Measurements from ENCODE around the gene TCF25. TPM values are rescaled to one million over a fixed set of nuclear protein-coding genes. Genes with fewer than 3 reads are reported as not detected.
"Not testable (repeated sequence)": the region's sequence is repeated elsewhere in the genome, so short reads cannot be mapped to it uniquely, and the experiment has no call there.

Gene TCF25
- total RNA-seq, 1 donor from 2014 or later = 82.6 TPM

GRCh38 chr16:89869911-89870310 is 3.5 kb upstream of the TCF25 start:
- DNase-seq = no peak
- H3K36me3 ChIP-seq = peaks cover 3% of the 10 kb centered on the region
- H3K4me3 ChIP-seq = no peak overlapping the region
- peaks cover 13% of the 10 kb centered on the region for H3K9me3 ChIP-seq (replicated peaks)
- no peaks in the 10 kb centered on the region for H3K27me3 ChIP-seq (ENCODE audit: low read depth)
- no peak overlapping the region for H3K27ac ChIP-seq (replicated peaks)
- intact Hi-C loops (cut with micrococcal nuclease) = no loop called here
- peaks cover 22% of the 10 kb centered on the region for H3K4me1 ChIP-seq
- TF ChIP-seq CTCF (IDR thresholded peaks at IDR 0.05; ENCODE audit: borderline replicate concordance) = no peak

- Histone ChIP-seq H3K36me3 (peaks cover 9% of the 10 kb centered on the region), H3K4me3 (no peak overlapping the region), H3K27ac (replicated peaks) (no peak overlapping the region), H3K27me3 (ENCODE audit: low read depth) (no peaks in the 10 kb centered on the region), H3K9me3 (replicated peaks) (peaks cover 13% of the 10 kb centered on the region), H3K4me1 (peaks cover 25% of the 10 kb centered on the region)
- TF ChIP-seq CTCF (IDR thresholded peaks at IDR 0.05; ENCODE audit: borderline replicate concordance) = no peak
- intact Hi-C loops (cut with micrococcal nuclease) = no loop called here
- DNase-seq = no peak
These were observed 3.0 kb upstream of the TCF25 start for GRCh38 chr16:89870440-89870839.

GRCh38 chr16:89871895-89872294 is 1.5 kb upstream of the TCF25 start:
- H3K4me1 ChIP-seq = peaks cover 25% of the 10 kb centered on the region
- H3K27ac ChIP-seq (replicated peaks) = no peak overlapping the region
- TF ChIP-seq CTCF (IDR thresholded peaks at IDR 0.05; ENCODE audit: borderline replicate concordance) = no peak
- DNase-seq = no peak
- no peaks in the 10 kb centered on the region for H3K27me3 ChIP-seq (ENCODE audit: low read depth)
- H3K4me3 ChIP-seq = no peak overlapping the region
- H3K9me3 ChIP-seq (replicated peaks) = peaks cover 13% of the 10 kb centered on the region
- peaks cover 9% of the 10 kb centered on the region for H3K36me3 ChIP-seq
- intact Hi-C loops (cut with micrococcal nuclease) = no loop called here

- intact Hi-C loops (cut with micrococcal nuclease) = no loop called here
- H3K4me3 ChIP-seq = peak overlapping the region; percentile 88
- no peak for TF ChIP-seq CTCF (IDR thresholded peaks at IDR 0.05; ENCODE audit: borderline replicate concordance)
These were observed 739 bp downstream of the TCF25 start for GRCh38 chr16:89873972-89874689.

GRCh38 chr16:89879123-89879522 is 5.7 kb downstream of the TCF25 start:
- DNase-seq; H3K27ac ChIP-seq (replicated peaks); H3K4me3 ChIP-seq; intact Hi-C loops (cut with micrococcal nuclease); H3K9me3 ChIP-seq (replicated peaks); H3K27me3 ChIP-seq (ENCODE audit: low read depth): not testable (repeated sequence)
- peaks cover 53% of the 10 kb centered on the region for H3K36me3 ChIP-seq
- H3K4me1 ChIP-seq = peaks cover 11% of the 10 kb centered on the region

More at GRCh38 chr16:89873972-89874689, 739 bp downstream of the TCF25 start:
- Histone ChIP-seq H3K27me3 (ENCODE audit: low read depth) (no peaks in the 10 kb centered on the region), H3K36me3 (peaks cover 17% of the 10 kb centered on the region), H3K4me1 (peaks cover 25% of the 10 kb centered on the region), H3K9me3 (replicated peaks) (no peaks in the 10 kb centered on the region), H3K27ac (replicated peaks) (peak overlapping the region; percentile 100)
- peak; percentile 95 for DNase-seq

Data from left ventricle myocardium inferior (tissue), 1 donor.